A549 (cell line): ENCODE data around the gene SERPINA4. TPM values are rescaled to one million over a fixed set of nuclear protein-coding genes. Genes with fewer than 3 reads are reported as not detected.

ENCODE experiments used
- ATAC-seq, 2 experiments: fragments of 200-7000 bp in 1 of 2; fragments of >200 bp in 1 of 2; cut with Nextera tagmentation in 1 of 2; cut with Tn5 transposase in 1 of 2; 3 replicates each; pipeline versions ENCODE4 v1.8.0 to v1.9.1; 2018 to 2020; ENCODE audit warnings: mild to moderate bottlenecking in 1 of 2, moderate library complexity in 1 of 2
- CTCF ChIA-PET: fragments of 300-600 bp; sonication (Branson Sonifier 250); formaldehyde crosslinking; extraction: SDS; loops from one replicate; lab custom pipeline; 2021; ENCODE audit warnings: antibody characterized with exemption, inconsistent platforms; lab: Yijun Ruan, JAX
- POLR2A ChIA-PET: fragments of 350-600 bp; formaldehyde crosslinking; extraction: SDS; loops from one replicate; lab custom pipeline; 2021; ENCODE audit warnings: antibody characterized with exemption, inconsistent platforms; lab: Yijun Ruan, JAX
- DNase-seq, 2 experiments: peaks; one replicate each; pipeline versions ENCODE4 v3.0.0 to v3.0.0-alpha.2; 2011 to 2016; ENCODE audit warnings: low read depth in 1 of 2, low spot score in 1 of 2
- FAIRE-seq: peaks from 2 replicates; lab custom pipeline; 2011; peaks lifted over from hg19 to GRCh38; lab: Jason Lieb, UNC
- H3K27ac ChIP-seq, 2 experiments: fragments of >200 bp; sonication (Bioruptor Twin); formaldehyde crosslinking; 3 replicates each; pipeline ENCODE4 v1.5.1; 2016 to 2017
- H3K4me1 ChIP-seq: fragments of >200 bp; sonication (Bioruptor Twin); formaldehyde crosslinking; 3 replicates; pipeline ENCODE4 v1.6.1; 2016
- H3K4me2 ChIP-seq: fragments of >200 bp; sonication (Bioruptor Twin); formaldehyde crosslinking; 3 replicates; pipeline ENCODE4 v1.6.1; 2016
- H3K4me3 ChIP-seq: fragments of >200 bp; sonication (Bioruptor Twin); formaldehyde crosslinking; 3 replicates; pipeline ENCODE4 v1.5.1; 2016
- H3K9me3 ChIP-seq: fragments of >200 bp; sonication (Bioruptor Twin); formaldehyde crosslinking; 3 replicates; pipeline ENCODE4 v1.6.1; 2016
- CBX2 ChIP-seq: fragments of 200-600 bp; sonication (generic); IDR thresholded peaks from 2 replicates; pipeline ENCODE4 v1.6.1; 2016; ENCODE audit warnings: low read depth, mild to moderate bottlenecking, borderline replicate concordance
- ESRRA ChIP-seq: fragments of 150-350 bp; IDR thresholded peaks from 2 replicates; pipeline ENCODE4 v1.6.1; 2014; ENCODE audit warnings: mild to moderate bottlenecking, low read length, borderline replicate concordance
- FOSL2 ChIP-seq, 2 experiments: fragments of 450-650 bp in 1 of 2; fragments of >200 bp in 1 of 2; sonication (Bioruptor Twin) in 1 of 2; formaldehyde crosslinking; IDR thresholded peaks; 2 replicates each; pipeline versions ENCODE4 v1.5.0 to v1.6.1; 2016 to 2020; ENCODE audit warnings: mild to moderate bottlenecking in 1 of 2, moderate library complexity in 1 of 2
- MYC ChIP-seq: IDR thresholded peaks from 2 replicates; pipeline ENCODE4 v1.6.1; 2012; ENCODE audit warnings: mild to moderate bottlenecking, inconsistent platforms, low read length, improper control_type of control experiment, borderline replicate concordance
- NR3C1 ChIP-seq: fragments of >200 bp; sonication (Bioruptor Twin); formaldehyde crosslinking; IDR thresholded peaks from 3 replicates; pipeline ENCODE4 v1.6.1; 2017
- POLR2AphosphoS2 ChIP-seq: conservative IDR thresholded peaks from 2 replicates; pipeline ENCODE4 v1.6.1; 2012; ENCODE audit warnings: low read length, improper control_type of control experiment, inconsistent platforms
- RCOR1 ChIP-seq: fragments of 150-350 bp; IDR thresholded peaks from 2 replicates; pipeline ENCODE4 v1.6.1; 2014; ENCODE audit warnings: antibody characterized with exemption, low read length, low read depth
- RFX5 ChIP-seq: fragments of 450-650 bp; IDR thresholded peaks from 2 replicates; pipeline ENCODE4 v1.7.1; 2014; ENCODE audit warnings: antibody characterized with exemption, mild to moderate bottlenecking, moderate library complexity
- RNF2 ChIP-seq: fragments of 200-600 bp; sonication (generic); IDR thresholded peaks from 2 replicates; pipeline ENCODE4 v1.6.1; 2016; ENCODE audit warnings: low read depth, mild to moderate bottlenecking, antibody characterized with exemption, moderate library complexity, borderline replicate concordance
- WGBS: methylation state at CpG from one replicate; pipeline ENCODE4 v1.1.6; 2017; ENCODE audit errors: missing lambda C conversion rate; 5-methylcytosine and 5-hydroxymethylcytosine counted together
- polyA plus RNA-seq, 4 experiments: library from polyadenylated mRNA; depleted of rRNA in 3 of 4; stranded (reverse); fragments of >200 nt; fragmentation: RNase III in 1 of 4; extraction: RNeasy Plus Mini Kit Qiagen cat#74134 plus additional on column Dnase treatment in 1 of 4; gene quantifications; 2 replicates in 3 of 4; 3 replicates in 1 of 4; pipeline ENCODE4 v1.2.3, GENCODE V29; 2011 to 2017
- TF ChIP-seq, protein P1 (sequence below): fragments of 250-450 bp; sonication (Bioruptor Pico); IDR thresholded peaks from 2 replicates; pipeline ENCODE4 v1.5.0; 2020; ENCODE audit warnings: low read depth, mild to moderate bottlenecking, moderate library complexity
- TF ChIP-seq, protein P2 (sequence below): fragments of 250-450 bp; sonication (Bioruptor Pico); IDR thresholded peaks from 2 replicates; pipeline ENCODE4 v1.5.0; 2021; ENCODE audit warnings: mild to moderate bottlenecking, moderate library complexity, borderline replicate concordance
- TF ChIP-seq, protein P3 (sequence below): fragments of >200 bp; sonication (Bioruptor Twin); formaldehyde crosslinking; IDR thresholded peaks from 3 replicates; pipeline ENCODE4 v1.6.1; 2016
- TF ChIP-seq, protein P4 (sequence below): fragments of 200-600 bp; sonication (generic); IDR thresholded peaks from 2 replicates; pipeline ENCODE4 v1.6.1; 2016; ENCODE audit warnings: antibody characterized with exemption, mild to moderate bottlenecking, moderate library complexity
- TF ChIP-seq, protein P5 (sequence below): IDR thresholded peaks from 2 replicates; pipeline ENCODE4 v1.6.1; 2012; ENCODE audit warnings: low read depth, borderline replicate concordance
- TF ChIP-seq, protein P6 (sequence below): IDR thresholded peaks from 2 replicates; pipeline ENCODE4 v1.6.1; 2012
- TF ChIP-seq, protein P7 (sequence below): fragments of 450-650 bp; IDR thresholded peaks from 2 replicates; pipeline ENCODE4 v1.6.1; 2014; ENCODE audit warnings: antibody characterized with exemption

Gene SERPINA4
- polyA plus RNA-seq, 2 of the 4 experiments (the other 2 are of a cell fraction) = 0.08 TPM; not detected in 1

DNA sequence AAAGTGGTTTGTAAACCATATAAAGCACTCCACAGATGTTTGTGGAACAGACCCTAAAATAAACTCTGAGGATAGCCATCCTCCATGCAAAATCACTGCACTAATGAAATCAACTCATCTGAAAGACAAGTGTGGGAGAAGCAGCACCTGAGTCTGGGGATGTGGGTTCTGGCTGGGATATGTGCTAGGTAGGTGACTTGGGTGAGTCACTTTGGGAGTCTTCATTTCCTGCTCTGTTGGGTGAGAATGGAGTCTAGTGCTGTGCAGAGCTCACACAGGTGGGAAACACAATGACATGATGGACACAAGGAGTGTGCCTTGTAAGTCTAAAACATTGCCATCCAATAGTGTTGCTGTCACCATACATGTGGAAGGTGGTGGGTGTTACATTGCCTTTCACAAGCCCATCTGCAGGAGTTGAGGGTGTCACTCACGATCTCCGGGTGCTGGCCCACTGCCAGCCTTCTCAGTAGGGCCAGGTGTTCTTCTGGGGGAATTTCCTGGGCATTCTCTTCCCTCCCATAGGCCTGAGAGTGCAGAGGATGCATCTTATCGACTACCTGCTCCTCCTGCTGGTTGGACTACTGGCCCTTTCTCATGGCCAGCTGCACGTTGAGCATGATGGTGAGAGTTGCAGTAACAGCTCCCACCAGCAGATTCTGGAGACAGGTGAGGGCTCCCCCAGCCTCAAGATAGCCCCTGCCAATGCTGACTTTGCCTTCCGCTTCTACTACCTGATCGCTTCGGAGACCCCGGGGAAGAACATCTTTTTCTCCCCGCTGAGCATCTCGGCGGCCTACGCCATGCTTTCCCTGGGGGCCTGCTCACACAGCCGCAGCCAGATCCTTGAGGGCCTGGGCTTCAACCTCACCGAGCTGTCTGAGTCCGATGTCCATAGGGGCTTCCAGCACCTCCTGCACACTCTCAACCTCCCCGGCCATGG, 2.0 kb downstream of the SERPINA4 start:
- no peaks in the 10 kb centered on the region for H3K4me1 ChIP-seq
- DNase-seq (no peak), ATAC-seq (no peak), FAIRE-seq (no peak)
- CTCF ChIA-PET = interaction anchor here (0.6 to 9.3 kb wide), 5 partner anchors 13 to 1985 kb away, joined by 3 to 70 read pairs (median 3); no protein-coding TSS in a partner anchor
- TF ChIP-seq ESRRA (no peak), RCOR1 (no peak), NR3C1 (no peak), POLR2AphosphoS2 (no peak), RNF2 (no peak), RFX5 (no peak), MYC (no peak), FOSL2 (IDR thresholded peaks at IDR 0.05) (no peak), FOSL2 (CRISPR knock-in tag; IDR thresholded peaks at IDR 0.05) (no peak), CBX2 (no peak)
- TF ChIP-seq, protein P1, sequence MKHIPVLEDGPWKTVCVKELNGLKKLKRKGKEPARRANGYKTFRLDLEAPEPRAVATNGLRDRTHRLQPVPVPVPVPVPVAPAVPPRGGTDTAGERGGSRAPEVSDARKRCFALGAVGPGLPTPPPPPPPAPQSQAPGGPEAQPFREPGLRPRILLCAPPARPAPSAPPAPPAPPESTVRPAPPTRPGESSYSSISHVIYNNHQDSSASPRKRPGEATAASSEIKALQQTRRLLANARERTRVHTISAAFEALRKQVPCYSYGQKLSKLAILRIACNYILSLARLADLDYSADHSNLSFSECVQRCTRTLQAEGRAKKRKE (CRISPR knock-in tag) = no peak
- TF ChIP-seq, protein P2, sequence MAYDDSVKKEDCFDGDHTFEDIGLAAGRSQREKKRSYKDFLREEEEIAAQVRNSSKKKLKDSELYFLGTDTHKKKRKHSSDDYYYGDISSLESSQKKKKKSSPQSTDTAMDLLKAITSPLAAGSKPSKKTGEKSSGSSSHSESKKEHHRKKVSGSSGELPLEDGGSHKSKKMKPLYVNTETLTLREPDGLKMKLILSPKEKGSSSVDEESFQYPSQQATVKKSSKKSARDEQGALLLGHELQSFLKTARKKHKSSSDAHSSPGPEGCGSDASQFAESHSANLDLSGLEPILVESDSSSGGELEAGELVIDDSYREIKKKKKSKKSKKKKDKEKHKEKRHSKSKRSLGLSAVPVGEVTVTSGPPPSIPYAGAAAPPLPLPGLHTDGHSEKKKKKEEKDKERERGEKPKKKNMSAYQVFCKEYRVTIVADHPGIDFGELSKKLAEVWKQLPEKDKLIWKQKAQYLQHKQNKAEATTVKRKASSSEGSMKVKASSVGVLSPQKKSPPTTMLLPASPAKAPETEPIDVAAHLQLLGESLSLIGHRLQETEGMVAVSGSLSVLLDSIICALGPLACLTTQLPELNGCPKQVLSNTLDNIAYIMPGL (CRISPR knock-in tag) = no peak
- TF ChIP-seq, protein P3, sequence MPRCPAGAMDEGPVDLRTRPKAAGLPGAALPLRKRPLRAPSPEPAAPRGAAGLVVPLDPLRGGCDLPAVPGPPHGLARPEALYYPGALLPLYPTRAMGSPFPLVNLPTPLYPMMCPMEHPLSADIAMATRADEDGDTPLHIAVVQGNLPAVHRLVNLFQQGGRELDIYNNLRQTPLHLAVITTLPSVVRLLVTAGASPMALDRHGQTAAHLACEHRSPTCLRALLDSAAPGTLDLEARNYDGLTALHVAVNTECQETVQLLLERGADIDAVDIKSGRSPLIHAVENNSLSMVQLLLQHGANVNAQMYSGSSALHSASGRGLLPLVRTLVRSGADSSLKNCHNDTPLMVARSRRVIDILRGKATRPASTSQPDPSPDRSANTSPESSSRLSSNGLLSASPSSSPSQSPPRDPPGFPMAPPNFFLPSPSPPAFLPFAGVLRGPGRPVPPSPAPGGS = no peak
- TF ChIP-seq, protein P4, sequence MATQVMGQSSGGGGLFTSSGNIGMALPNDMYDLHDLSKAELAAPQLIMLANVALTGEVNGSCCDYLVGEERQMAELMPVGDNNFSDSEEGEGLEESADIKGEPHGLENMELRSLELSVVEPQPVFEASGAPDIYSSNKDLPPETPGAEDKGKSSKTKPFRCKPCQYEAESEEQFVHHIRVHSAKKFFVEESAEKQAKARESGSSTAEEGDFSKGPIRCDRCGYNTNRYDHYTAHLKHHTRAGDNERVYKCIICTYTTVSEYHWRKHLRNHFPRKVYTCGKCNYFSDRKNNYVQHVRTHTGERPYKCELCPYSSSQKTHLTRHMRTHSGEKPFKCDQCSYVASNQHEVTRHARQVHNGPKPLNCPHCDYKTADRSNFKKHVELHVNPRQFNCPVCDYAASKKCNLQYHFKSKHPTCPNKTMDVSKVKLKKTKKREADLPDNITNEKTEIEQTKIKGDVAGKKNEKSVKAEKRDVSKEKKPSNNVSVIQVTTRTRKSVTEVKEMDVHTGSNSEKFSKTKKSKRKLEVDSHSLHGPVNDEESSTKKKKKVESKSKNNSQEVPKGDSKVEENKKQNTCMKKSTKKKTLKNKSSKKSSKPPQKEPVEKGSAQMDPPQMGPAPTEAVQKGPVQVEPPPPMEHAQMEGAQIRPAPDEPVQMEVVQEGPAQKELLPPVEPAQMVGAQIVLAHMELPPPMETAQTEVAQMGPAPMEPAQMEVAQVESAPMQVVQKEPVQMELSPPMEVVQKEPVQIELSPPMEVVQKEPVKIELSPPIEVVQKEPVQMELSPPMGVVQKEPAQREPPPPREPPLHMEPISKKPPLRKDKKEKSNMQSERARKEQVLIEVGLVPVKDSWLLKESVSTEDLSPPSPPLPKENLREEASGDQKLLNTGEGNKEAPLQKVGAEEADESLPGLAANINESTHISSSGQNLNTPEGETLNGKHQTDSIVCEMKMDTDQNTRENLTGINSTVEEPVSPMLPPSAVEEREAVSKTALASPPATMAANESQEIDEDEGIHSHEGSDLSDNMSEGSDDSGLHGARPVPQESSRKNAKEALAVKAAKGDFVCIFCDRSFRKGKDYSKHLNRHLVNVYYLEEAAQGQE = no peak
- TF ChIP-seq, protein P5, sequence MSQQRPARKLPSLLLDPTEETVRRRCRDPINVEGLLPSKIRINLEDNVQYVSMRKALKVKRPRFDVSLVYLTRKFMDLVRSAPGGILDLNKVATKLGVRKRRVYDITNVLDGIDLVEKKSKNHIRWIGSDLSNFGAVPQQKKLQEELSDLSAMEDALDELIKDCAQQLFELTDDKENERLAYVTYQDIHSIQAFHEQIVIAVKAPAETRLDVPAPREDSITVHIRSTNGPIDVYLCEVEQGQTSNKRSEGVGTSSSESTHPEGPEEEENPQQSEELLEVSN = no peak
- TF ChIP-seq, protein P6, sequence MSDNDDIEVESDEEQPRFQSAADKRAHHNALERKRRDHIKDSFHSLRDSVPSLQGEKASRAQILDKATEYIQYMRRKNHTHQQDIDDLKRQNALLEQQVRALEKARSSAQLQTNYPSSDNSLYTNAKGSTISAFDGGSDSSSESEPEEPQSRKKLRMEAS = no peak
- TF ChIP-seq, protein P7, sequence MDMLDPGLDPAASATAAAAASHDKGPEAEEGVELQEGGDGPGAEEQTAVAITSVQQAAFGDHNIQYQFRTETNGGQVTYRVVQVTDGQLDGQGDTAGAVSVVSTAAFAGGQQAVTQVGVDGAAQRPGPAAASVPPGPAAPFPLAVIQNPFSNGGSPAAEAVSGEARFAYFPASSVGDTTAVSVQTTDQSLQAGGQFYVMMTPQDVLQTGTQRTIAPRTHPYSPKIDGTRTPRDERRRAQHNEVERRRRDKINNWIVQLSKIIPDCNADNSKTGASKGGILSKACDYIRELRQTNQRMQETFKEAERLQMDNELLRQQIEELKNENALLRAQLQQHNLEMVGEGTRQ = no peak
- H3K9me3 ChIP-seq = no peaks in the 10 kb centered on the region
- whole genome bisulfite sequencing = 65% methylated on average over 16 of the region's 16 CpGs
- no peak overlapping the region for H3K4me2 ChIP-seq
- POLR2A ChIA-PET = no interaction called here
- H3K4me3 ChIP-seq = no peak overlapping the region
- H3K27ac ChIP-seq = no peak overlapping the region
